Gastroesophageal sphincter (tissue), 3 donors: Measurements from ENCODE around the gene GYS1.

Experiments used
- EP300 ChIP-seq: sonication (generic); formaldehyde crosslinking; IDR thresholded peaks from one replicate; pipeline ENCODE4 v1.6.1; 2017; ENCODE audit warnings: antibody characterized with exemption, mild to moderate bottlenecking
- POLR2A ChIP-seq, 2 donors: fragments of 450-650 bp; IDR thresholded peaks; one replicate each; pipeline ENCODE4 v1.6.1; 2017; ENCODE audit warnings: antibody characterized with exemption in 2 of 2, mild to moderate bottlenecking in 2 of 2, moderate library complexity in 1 of 2
- POLR2AphosphoS5 ChIP-seq: sonication (generic); formaldehyde crosslinking; IDR thresholded peaks from one replicate; pipeline ENCODE4 v1.6.1; 2017; ENCODE audit warnings: antibody characterized with exemption
- TF ChIP-seq, protein P1 (sequence below), 4 experiments: fragments of 200-600 bp in 2 of 4; fragments of 450-650 bp in 2 of 4; sonication (generic) in 1 of 4; IDR thresholded peaks; one replicate each; pipeline ENCODE4 v1.5.1; 2017 to 2019; ENCODE audit warnings: antibody characterized with exemption in 4 of 4, mild to moderate bottlenecking in 2 of 4, moderate library complexity in 2 of 4

DNA sequence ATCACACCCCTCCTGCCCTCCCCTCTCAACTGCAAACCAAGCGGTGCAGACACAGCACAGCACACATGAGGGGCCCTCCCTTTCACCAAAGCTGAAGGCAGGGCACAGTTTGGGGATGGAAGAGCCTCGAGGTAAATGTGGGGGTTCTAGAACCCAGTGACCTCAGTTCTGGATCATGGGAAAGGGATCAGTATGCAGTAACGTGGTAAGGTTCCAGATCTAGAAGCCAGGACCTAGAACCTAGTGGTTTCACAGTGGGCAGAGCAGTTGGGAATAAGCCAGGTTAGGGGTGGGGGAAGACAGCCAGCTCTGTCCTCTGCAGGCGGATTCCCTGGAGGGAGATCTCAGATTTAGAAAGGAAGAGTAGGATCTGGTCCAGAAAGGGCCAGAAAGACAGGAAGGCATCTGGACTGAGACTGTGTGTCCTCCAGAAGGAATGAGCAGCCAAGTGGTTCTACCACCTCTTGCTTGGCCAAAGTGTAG is 24.9 kb downstream of the GYS1 start:
- TF ChIP-seq, protein P1, sequence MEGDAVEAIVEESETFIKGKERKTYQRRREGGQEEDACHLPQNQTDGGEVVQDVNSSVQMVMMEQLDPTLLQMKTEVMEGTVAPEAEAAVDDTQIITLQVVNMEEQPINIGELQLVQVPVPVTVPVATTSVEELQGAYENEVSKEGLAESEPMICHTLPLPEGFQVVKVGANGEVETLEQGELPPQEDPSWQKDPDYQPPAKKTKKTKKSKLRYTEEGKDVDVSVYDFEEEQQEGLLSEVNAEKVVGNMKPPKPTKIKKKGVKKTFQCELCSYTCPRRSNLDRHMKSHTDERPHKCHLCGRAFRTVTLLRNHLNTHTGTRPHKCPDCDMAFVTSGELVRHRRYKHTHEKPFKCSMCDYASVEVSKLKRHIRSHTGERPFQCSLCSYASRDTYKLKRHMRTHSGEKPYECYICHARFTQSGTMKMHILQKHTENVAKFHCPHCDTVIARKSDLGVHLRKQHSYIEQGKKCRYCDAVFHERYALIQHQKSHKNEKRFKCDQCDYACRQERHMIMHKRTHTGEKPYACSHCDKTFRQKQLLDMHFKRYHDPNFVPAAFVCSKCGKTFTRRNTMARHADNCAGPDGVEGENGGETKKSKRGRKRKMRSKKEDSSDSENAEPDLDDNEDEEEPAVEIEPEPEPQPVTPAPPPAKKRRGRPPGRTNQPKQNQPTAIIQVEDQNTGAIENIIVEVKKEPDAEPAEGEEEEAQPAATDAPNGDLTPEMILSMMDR (IDR thresholded peaks at IDR 0.05) = no peak
- no peak for TF ChIP-seq POLR2AphosphoS5
- peak in 1 of 2 donors; percentile 11 for TF ChIP-seq POLR2A (IDR thresholded peaks at IDR 0.05)
- no peak for TF ChIP-seq EP300
